Breast epithelium (tissue), 4 donors: Measurements from ENCODE around the gene RAD23B. TPM values are rescaled to one million over a fixed set of nuclear protein-coding genes. Genes with fewer than 3 reads are reported as not detected.

Source experiments
- DNase-seq, 2 donors: peaks; one replicate each; pipeline ENCODE4 v3.0.0-alpha.2; 2019; ENCODE audit warnings: low spot score in 2 of 2
- H3K27ac ChIP-seq, 2 donors: fragments of 200-600 bp; sonication (generic) in 1 of 2; one replicate each; pipeline ENCODE4 v1.5.1; 2016 to 2019; ENCODE audit warnings: mild to moderate bottlenecking in 1 of 2
- H3K27me3 ChIP-seq, 2 donors: fragments of 200-600 bp; sonication (generic) in 1 of 2; one replicate each; pipeline versions ENCODE4 v1.5.1 to v1.6.0; 2017 to 2019; ENCODE audit warnings: control low read depth in 1 of 2, mild to moderate bottlenecking in 1 of 2
- H3K36me3 ChIP-seq: fragments of 200-600 bp; one replicate; pipeline ENCODE4 v1.5.1; 2019
- H3K4me1 ChIP-seq, 2 donors: fragments of 200-600 bp; sonication (generic); one replicate each; pipeline ENCODE4 v1.5.1; 2016 to 2019; ENCODE audit warnings: control low read depth in 1 of 2
- H3K4me3 ChIP-seq, 3 donors: fragments of 200-600 bp; sonication (generic); 1 replicate in 2 of 3; 2 replicates in 1 of 3; pipeline ENCODE4 v1.5.1; 2016 to 2019; ENCODE audit warnings: mild to moderate bottlenecking in 3 of 3, moderate library complexity in 2 of 3
- H3K9me3 ChIP-seq, 2 donors: fragments of 200-600 bp; sonication (generic) in 1 of 2; one replicate each; pipeline ENCODE4 v1.5.1; 2016 to 2019; ENCODE audit warnings: control low read depth in 1 of 2
- CTCF ChIP-seq, 3 donors: fragments of 450-650 bp; IDR thresholded peaks; one replicate each; pipeline ENCODE4 v1.5.1; 2016 to 2017; ENCODE audit warnings: antibody characterized with exemption in 3 of 3, mild to moderate bottlenecking in 3 of 3, moderate library complexity in 3 of 3
- POLR2A ChIP-seq: fragments of 450-650 bp; IDR thresholded peaks from one replicate; pipeline ENCODE4 v1.6.1; 2016; ENCODE audit warnings: antibody characterized with exemption, mild to moderate bottlenecking, moderate library complexity
- POLR2AphosphoS5 ChIP-seq, 3 donors: sonication (generic); formaldehyde crosslinking; IDR thresholded peaks; one replicate each; pipeline ENCODE4 v1.6.1; 2017; ENCODE audit warnings: antibody characterized with exemption in 3 of 3
- intact Hi-C: fragments of 100-400 bp; cut with DNase I; formaldehyde crosslinking; loops from one replicate; pipeline ENCODE4 v1.15.1; 2023; ENCODE audit warnings: low total_unique reads
- total RNA-seq, 3 donors: library from RNA; depleted of rRNA; stranded (reverse); fragments of >200 nt; gene quantifications; one replicate each; pipeline ENCODE4 v1.1.0, GENCODE V29; 2016

Gene RAD23B
- total RNA-seq, 3 donors from 2014 or later, result 63.6 to 70.2 (median 68.1) TPM

GRCh38 chr9:107345327-107345726 lies 62.2 kb downstream of the RAD23B start:
- Histone ChIP-seq H3K36me3 (no peaks in the 10 kb centered on the region), H3K4me1 (peaks cover 0 to 5% of the 10 kb centered on the region in 2 donors), H3K4me3 (no peak overlapping the region), H3K27me3 (no peaks in the 10 kb centered on the region), H3K27ac (no peak overlapping the region), H3K9me3 (no peaks in the 10 kb centered on the region)
- intact Hi-C loops, result no loop called here
- no peak for DNase-seq
- no peak for TF ChIP-seq POLR2A
- no peak for TF ChIP-seq CTCF (IDR thresholded peaks at IDR 0.05)
- no peak for TF ChIP-seq POLR2AphosphoS5 (IDR thresholded peaks at IDR 0.05)

GRCh38 chr9:107348836-107349235 lies 65.8 kb downstream of the RAD23B start:
- H3K4me3 ChIP-seq, result no peak overlapping the region
- no peaks in the 10 kb centered on the region for H3K36me3 ChIP-seq
- no peaks in the 10 kb centered on the region for H3K27me3 ChIP-seq
- DNase-seq, result no peak
- H3K4me1 ChIP-seq, result no peaks in the 10 kb centered on the region
- TF ChIP-seq POLR2AphosphoS5 (IDR thresholded peaks at IDR 0.05), result no peak
- TF ChIP-seq POLR2A, result no peak
- TF ChIP-seq CTCF (IDR thresholded peaks at IDR 0.05), result no peak
- no peak overlapping the region for H3K27ac ChIP-seq
- no peaks in the 10 kb centered on the region for H3K9me3 ChIP-seq
- intact Hi-C loops, result no loop called here

GRCh38 chr9:107350443-107350842 lies 67.4 kb downstream of the RAD23B start:
- DNase-seq, result no peak
- Histone ChIP-seq H3K4me3 (no peak overlapping the region), H3K36me3 (no peaks in the 10 kb centered on the region), H3K4me1 (no peaks in the 10 kb centered on the region), H3K27ac (no peak overlapping the region), H3K27me3 (no peaks in the 10 kb centered on the region), H3K9me3 (no peaks in the 10 kb centered on the region)
- intact Hi-C loops, result no loop called here
- TF ChIP-seq CTCF (IDR thresholded peaks at IDR 0.05) (no peak), POLR2AphosphoS5 (IDR thresholded peaks at IDR 0.05) (no peak), POLR2A (no peak)

- Histone ChIP-seq H3K27me3 (no peaks in the 10 kb centered on the region), H3K27ac (no peak overlapping the region), H3K4me1 (no peaks in the 10 kb centered on the region), H3K9me3 (no peaks in the 10 kb centered on the region), H3K4me3 (no peak overlapping the region), H3K36me3 (no peaks in the 10 kb centered on the region)
- intact Hi-C loops, result no loop called here
- TF ChIP-seq CTCF (IDR thresholded peaks at IDR 0.05), result no peak
- no peak for TF ChIP-seq POLR2AphosphoS5 (IDR thresholded peaks at IDR 0.05)
- no peak for TF ChIP-seq POLR2A
- DNase-seq, result peak in 1 of 2 donors; percentile 28
Measured at GRCh38 chr9:107351382-107352045, 68.4 kb downstream of the RAD23B start.

GRCh38 chr9:107355394-107355793 lies 72.3 kb downstream of the RAD23B start:
- DNase-seq, result no peak

More at GRCh38 chr9:107355394-107355793, 72.3 kb downstream of the RAD23B start:
- H3K27ac ChIP-seq, result no peak overlapping the region
- H3K4me1 ChIP-seq, result no peaks in the 10 kb centered on the region
- intact Hi-C loops, result no loop called here
- H3K4me3 ChIP-seq, result no peak overlapping the region
- H3K36me3 ChIP-seq, result no peaks in the 10 kb centered on the region
- TF ChIP-seq CTCF (IDR thresholded peaks at IDR 0.05) (no peak), POLR2AphosphoS5 (IDR thresholded peaks at IDR 0.05) (no peak), POLR2A (no peak)
- no peaks in the 10 kb centered on the region for H3K9me3 ChIP-seq
- H3K27me3 ChIP-seq, result no peaks in the 10 kb centered on the region
